Measurements from ENCODE around the gene FPGT. TPM values are rescaled to one million over a fixed set of nuclear protein-coding genes. Genes with fewer than 3 reads are reported as not detected.
"Not testable (repeated sequence)": the region's sequence is repeated elsewhere in the genome, so short reads cannot be mapped to it uniquely, and the experiment has no call there.

FPGT gene
- total RNA-seq, 1 experiment from 2014 or later = 12.0 TPM

DNA sequence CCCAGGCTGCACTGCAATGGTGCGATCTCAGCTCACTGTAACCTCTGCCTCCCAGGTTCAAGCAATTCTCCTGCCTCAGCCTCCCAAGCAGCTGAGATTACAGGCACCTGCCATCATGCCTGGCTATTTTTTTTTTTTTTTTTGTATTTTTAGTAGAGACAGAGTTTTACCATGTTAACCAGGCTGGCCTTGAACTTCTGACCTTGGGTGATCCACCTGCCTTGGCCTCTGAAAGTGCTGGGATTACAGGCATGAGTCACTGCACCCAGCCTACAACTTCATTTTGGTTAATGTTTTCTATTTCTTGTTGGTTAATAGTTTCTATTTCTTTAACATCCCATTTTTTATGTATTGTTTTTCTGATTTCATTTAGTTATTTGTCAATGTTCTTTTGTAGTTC lies 23.6 kb upstream of the FPGT start:
- H3K9me3 ChIP-seq (ENCODE audit: control insufficient read depth in 1 of 2, insufficient read depth in 1 of 2, low read depth in 1 of 2, low read length in 2 of 2); ATAC-seq; H2AFZ ChIP-seq (ENCODE audit: low read depth, low read length, poor library complexity, severe bottlenecking); BruUV-seq (replicated peaks); DNase-seq (ENCODE audit: low read depth, low spot score); H4K20me1 ChIP-seq (ENCODE audit: insufficient read depth); H3K36me3 ChIP-seq (ENCODE audit: control insufficient read depth in 1 of 2, insufficient read depth in 2 of 2, low read length in 2 of 2); H3K9me2 ChIP-seq (ENCODE audit: insufficient read depth); CTCF ChIA-PET; RAD21 ChIA-PET (ENCODE audit: low non-redundant PET in 1 of 2, low total read pairs in 2 of 2, uncharacterized antibody in 2 of 2, unreplicated experiment in 2 of 2); H3K27ac ChIP-seq (ENCODE audit: low read depth, low read length); H3K4me1 ChIP-seq (ENCODE audit: control insufficient read depth in 1 of 2, insufficient read depth in 2 of 2, low read length in 2 of 2); H3K4me2 ChIP-seq (ENCODE audit: low read length); POLR2A ChIA-PET; H3K9ac ChIP-seq (ENCODE audit: low read length); intact Hi-C loops (cut with micrococcal nuclease); H3K4me3 ChIP-seq (replicated peaks in 1 of 2; ENCODE audit: low read depth in 1 of 2, low read length in 2 of 2); H3K79me2 ChIP-seq (ENCODE audit: insufficient read depth, low read length): not testable (repeated sequence)
- peaks cover 11% of the 10 kb centered on the region; the same call in 1 of the 2 replicates for H3K27me3 ChIP-seq (ENCODE audit: insufficient read depth, low read length)

DNA sequence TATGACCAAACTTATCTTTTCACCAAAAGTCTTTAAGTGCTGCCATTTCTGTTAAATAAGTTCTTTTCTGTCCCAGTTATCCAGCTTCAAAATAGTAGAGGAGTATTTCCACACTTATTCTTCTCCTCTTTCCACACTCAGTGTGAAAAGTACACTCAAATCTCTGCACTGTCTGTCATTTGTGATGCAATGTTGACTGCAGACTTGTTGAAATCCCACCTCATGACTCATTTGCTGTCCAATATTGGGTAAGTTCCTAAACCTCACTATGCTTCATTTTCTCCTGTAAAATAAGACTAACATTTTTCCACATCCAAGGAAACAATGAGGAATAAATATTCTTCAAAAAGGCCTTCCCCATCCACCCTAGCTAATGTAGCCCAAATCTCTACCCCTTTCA lies 17.6 kb upstream of the FPGT start:
- Histone ChIP-seq H3K36me3 (ENCODE audit: control insufficient read depth in 1 of 2, insufficient read depth in 2 of 2, low read length in 2 of 2) (no peaks in the 10 kb centered on the region), H3K9me2 (ENCODE audit: insufficient read depth) (no peaks in the 10 kb centered on the region), H3K4me2 (ENCODE audit: low read length) (no peak overlapping the region), H3K79me2 (ENCODE audit: insufficient read depth, low read length) (no peaks in the 10 kb centered on the region), H4K20me1 (ENCODE audit: insufficient read depth) (no peaks in the 10 kb centered on the region), H3K27ac (ENCODE audit: low read depth, low read length) (no peak overlapping the region), H3K27me3 (ENCODE audit: insufficient read depth, low read length) (no peaks in the 10 kb centered on the region), H3K9ac (ENCODE audit: low read length) (no peak overlapping the region), H3K9me3 (ENCODE audit: control insufficient read depth in 1 of 2, insufficient read depth in 1 of 2, low read depth in 1 of 2, low read length in 2 of 2) (no peaks in the 10 kb centered on the region), H2AFZ (ENCODE audit: low read depth, low read length, poor library complexity, severe bottlenecking) (no peak overlapping the region), H3K4me1 (ENCODE audit: control insufficient read depth in 1 of 2, insufficient read depth in 2 of 2, low read length in 2 of 2) (no peaks in the 10 kb centered on the region), H3K4me3 (replicated peaks in 1 of 2; ENCODE audit: low read depth in 1 of 2, low read length in 2 of 2) (no peak overlapping the region)
- TF ChIP-seq JUND (IDR thresholded peaks at IDR 0.05) (no peak), FOSL1 (IDR thresholded peaks at IDR 0.05; ENCODE audit: low read depth) (no peak), CBX3 (IDR thresholded peaks at IDR 0.05; ENCODE audit: low read depth) (no peak), SRF (IDR thresholded peaks at IDR 0.05; ENCODE audit: low read depth) (no peak), ZNF274 (IDR thresholded peaks at IDR 0.05; ENCODE audit: low read depth, low read length) (no peak), POLR2AphosphoS5 (IDR thresholded peaks at IDR 0.05; ENCODE audit: low read depth, low read length) (no peak), EZH2phosphoT487 (IDR thresholded peaks at IDR 0.05; ENCODE audit: borderline replicate concordance) (no peak), CEBPB (IDR thresholded peaks at IDR 0.05; ENCODE audit: low read depth) (no peak), MAX (IDR thresholded peaks at IDR 0.05) (no peak), POLR2A (IDR thresholded peaks at IDR 0.05; ENCODE audit: borderline replicate concordance, extremely low read depth, insufficient read depth, insufficient read length) (no peak), SP1 (IDR thresholded peaks at IDR 0.05; ENCODE audit: low read depth) (no peak), ELF1 (IDR thresholded peaks at IDR 0.05; ENCODE audit: borderline replicate concordance, low read depth) (no peak)
- TF ChIP-seq, protein P1, sequence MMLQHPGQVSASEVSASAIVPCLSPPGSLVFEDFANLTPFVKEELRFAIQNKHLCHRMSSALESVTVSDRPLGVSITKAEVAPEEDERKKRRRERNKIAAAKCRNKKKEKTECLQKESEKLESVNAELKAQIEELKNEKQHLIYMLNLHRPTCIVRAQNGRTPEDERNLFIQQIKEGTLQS (IDR thresholded peaks at IDR 0.05) = no peak
- RAD21 ChIA-PET (ENCODE audit: low non-redundant PET in 1 of 2, low total read pairs in 2 of 2, uncharacterized antibody in 2 of 2, unreplicated experiment in 2 of 2) = no interaction called here
- ATAC-seq = no peak
- BruUV-seq (replicated peaks) = no TSS peak
- intact Hi-C loops (cut with micrococcal nuclease) = no loop called here
- CTCF ChIA-PET = no interaction called here
- POLR2A ChIA-PET = no interaction called here
- no peak for DNase-seq (ENCODE audit: low read depth, low spot score)

All from HCT116 (cell line).